DOHH2 (cell line): Measurements from ENCODE around the gene SYNGAP1.

Experiments
- H3F3A ChIP-seq: fragments of 200-600 bp; sonication (generic), shearing (Covaris generic); 2 replicates; pipeline ENCODE4 v1.6.0; 2016; ENCODE audit warnings: antibody characterized with exemption, mild to moderate bottlenecking; ENCODE audit not compliant: control insufficient read depth, insufficient read depth
- H3K27ac ChIP-seq: fragments of 200-600 bp; sonication (generic); 2 replicates; pipeline ENCODE4 v1.5.1; 2014; ENCODE audit warnings: low read depth, mild to moderate bottlenecking, low read length, moderate library complexity
- H3K27me3 ChIP-seq: fragments of 200-600 bp; sonication (generic); 2 replicates; pipeline ENCODE4 v1.6.1; 2014; ENCODE audit warnings: mild to moderate bottlenecking, low read length, mixed read lengths; ENCODE audit not compliant: control insufficient read depth
- H3K36me3 ChIP-seq: fragments of 200-600 bp; sonication (generic); 2 replicates; pipeline ENCODE4 v1.6.1; 2014; ENCODE audit warnings: mild to moderate bottlenecking, low read length, moderate library complexity, mixed read lengths; ENCODE audit not compliant: control insufficient read depth
- H3K4me1 ChIP-seq: fragments of 200-600 bp; sonication (generic); 2 replicates; pipeline ENCODE4 v1.6.1; 2014; ENCODE audit warnings: mild to moderate bottlenecking, low read length, mixed read lengths; ENCODE audit not compliant: control insufficient read depth
- H3K4me2 ChIP-seq: fragments of 200-600 bp; sonication (generic); 2 replicates; pipeline ENCODE4 v1.6.0; 2014; ENCODE audit warnings: mild to moderate bottlenecking, low read length, moderate library complexity
- H3K4me3 ChIP-seq: fragments of 200-600 bp; sonication (generic); 2 replicates; pipeline ENCODE4 v1.5.1; 2014; ENCODE audit warnings: mild to moderate bottlenecking, low read length, mixed read lengths
- H3K79me2 ChIP-seq: fragments of 200-600 bp; sonication (generic); 2 replicates; pipeline ENCODE4 v1.6.1; 2014; ENCODE audit warnings: mild to moderate bottlenecking, low read length, mixed read lengths; ENCODE audit not compliant: control insufficient read depth
- H3K9me2 ChIP-seq: fragments of 200-600 bp; sonication (generic); replicated peaks from 2 replicates; pipeline ENCODE4 v1.6.1; 2014; ENCODE audit warnings: mild to moderate bottlenecking, low read length, mixed read lengths; ENCODE audit not compliant: control insufficient read depth
- H3K9me3 ChIP-seq: fragments of 200-600 bp; sonication (generic); 2 replicates; pipeline ENCODE4 v1.6.1; 2014; ENCODE audit warnings: antibody characterized with exemption, low read length, mixed read lengths; ENCODE audit not compliant: control insufficient read depth, insufficient read depth
- H4K20me1 ChIP-seq: fragments of 200-600 bp; sonication (generic); 2 replicates; pipeline ENCODE4 v1.6.0; 2014; ENCODE audit warnings: low read depth, mild to moderate bottlenecking, antibody characterized with exemption, low read length, moderate library complexity; ENCODE audit not compliant: control insufficient read depth, insufficient read depth
- CTCF ChIP-seq: fragments of 200-600 bp; sonication (generic); IDR thresholded peaks from one replicate; pipeline ENCODE4 v1.5.1; 2014; ENCODE audit warnings: antibody characterized with exemption, mild to moderate bottlenecking, low read depth, low read length; ENCODE audit not compliant: poor library complexity, severe bottlenecking
- EZH2phosphoT487 ChIP-seq: fragments of 200-600 bp; sonication (generic); IDR thresholded peaks from 2 replicates; pipeline ENCODE4 v1.6.1; 2017; ENCODE audit warnings: borderline replicate concordance, mild to moderate bottlenecking, antibody characterized with exemption, low read length, moderate library complexity, mixed read lengths

SYNGAP1 gene

GRCh38 chr6:33467091-33467490 lies 47.2 kb downstream of the SYNGAP1 start:
- H3F3A ChIP-seq: no peaks in the 10 kb centered on the region
- H3K9me3 ChIP-seq: no peaks in the 10 kb centered on the region
- no peak overlapping the region for H3K27ac ChIP-seq
- H3K79me2 ChIP-seq: no peaks in the 10 kb centered on the region
- no peak for TF ChIP-seq EZH2phosphoT487
- TF ChIP-seq CTCF: no peak
- H4K20me1 ChIP-seq: no peaks in the 10 kb centered on the region
- no peak overlapping the region for H3K4me2 ChIP-seq
- no peaks in the 10 kb centered on the region for H3K36me3 ChIP-seq
- H3K4me1 ChIP-seq: peaks cover 5% of the 10 kb centered on the region; the same call in 1 of the 2 replicates
- no peaks in the 10 kb centered on the region for H3K27me3 ChIP-seq
- no peak overlapping the region for H3K4me3 ChIP-seq
- H3K9me2 ChIP-seq: no peaks in the 10 kb centered on the region

- Histone ChIP-seq H3K4me1 (peaks cover 5% of the 10 kb centered on the region; the same call in 1 of the 2 replicates), H3K9me2 (no peaks in the 10 kb centered on the region), H3K27me3 (no peaks in the 10 kb centered on the region), H3K4me2 (no peak overlapping the region), H3K27ac (no peak overlapping the region), H4K20me1 (no peaks in the 10 kb centered on the region), H3K4me3 (no peak overlapping the region), H3K36me3 (no peaks in the 10 kb centered on the region), H3F3A (no peaks in the 10 kb centered on the region), H3K79me2 (no peaks in the 10 kb centered on the region), H3K9me3 (no peaks in the 10 kb centered on the region)
- TF ChIP-seq EZH2phosphoT487: no peak
- no peak for TF ChIP-seq CTCF
Observed at GRCh38 chr6:33469661-33470060, 49.8 kb downstream of the SYNGAP1 start.

GRCh38 chr6:33477864-33478263 lies 58.0 kb downstream of the SYNGAP1 start:
- no peaks in the 10 kb centered on the region for H3K79me2 ChIP-seq
- H3K27me3 ChIP-seq: peaks cover 10% of the 10 kb centered on the region; the same call in 1 of the 2 replicates
- TF ChIP-seq EZH2phosphoT487 (no peak), CTCF (no peak)
- H4K20me1 ChIP-seq: no peaks in the 10 kb centered on the region
- no peak overlapping the region for H3K27ac ChIP-seq
- H3K36me3 ChIP-seq: no peaks in the 10 kb centered on the region
- no peak overlapping the region for H3K4me2 ChIP-seq
- H3F3A ChIP-seq: no peaks in the 10 kb centered on the region
- no peak overlapping the region for H3K4me3 ChIP-seq
- no peaks in the 10 kb centered on the region for H3K9me3 ChIP-seq
- no peaks in the 10 kb centered on the region for H3K9me2 ChIP-seq
- no peaks in the 10 kb centered on the region for H3K4me1 ChIP-seq
